Measurements from ENCODE around the gene IL36RN.

Gene IL36RN

GRCh38 chr2:113075600-113075999 is 16.6 kb downstream of the IL36RN start:
- no peaks in the 10 kb centered on the region for H3K27me3 Mint-ChIP-seq

DNA sequence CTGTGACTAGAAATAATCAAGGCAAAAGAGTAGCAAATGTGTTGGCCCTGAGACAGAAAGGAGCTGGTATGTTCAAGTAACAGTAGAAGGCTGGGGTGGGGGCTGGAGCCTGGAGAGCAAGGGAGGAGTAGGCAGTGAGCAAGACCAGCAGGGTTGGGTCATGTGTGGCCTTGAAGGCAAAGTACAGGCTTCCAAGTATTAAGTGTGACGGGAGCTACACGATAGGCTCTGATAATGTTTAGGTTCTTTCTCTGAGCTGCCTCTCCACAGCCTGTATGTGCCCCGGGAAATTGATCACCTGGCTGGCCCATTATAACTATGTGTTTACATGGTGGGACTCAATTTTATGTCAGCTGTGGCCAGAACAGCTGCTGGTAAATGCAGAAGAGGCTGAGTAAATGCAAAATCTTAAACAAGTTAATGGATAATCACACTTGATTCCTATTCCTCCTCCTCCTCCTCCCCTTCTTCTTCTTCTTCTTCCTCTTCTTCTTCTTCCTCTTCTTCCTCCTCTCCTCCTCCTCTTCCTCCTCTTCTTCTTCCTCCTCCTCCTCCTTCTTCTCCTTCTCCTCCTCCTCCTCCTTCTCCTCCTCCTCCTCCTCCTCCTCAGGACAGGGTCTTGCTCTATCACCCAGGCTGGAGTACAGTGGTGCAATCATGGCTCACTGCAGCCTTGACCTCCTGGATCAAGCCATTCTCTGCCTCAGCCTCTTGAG is 18.1 kb downstream of the IL36RN start:
- Mint-ChIP-seq H3K4me1 (ENCODE audit: low read depth) (peaks cover 13% of the 10 kb centered on the region), H3K4me3 (no peak overlapping the region)

More at GRCh38 chr2:113075600-113075999, 16.6 kb downstream of the IL36RN start:
- Mint-ChIP-seq H3K27ac (no peak overlapping the region), H3K9me3 (ENCODE audit: low read depth) (no peaks in the 10 kb centered on the region), H3K4me1 (ENCODE audit: low read depth) (peaks cover 13% of the 10 kb centered on the region), H3K36me3 (no peaks in the 10 kb centered on the region), H3K4me3 (no peak overlapping the region)

DNA sequence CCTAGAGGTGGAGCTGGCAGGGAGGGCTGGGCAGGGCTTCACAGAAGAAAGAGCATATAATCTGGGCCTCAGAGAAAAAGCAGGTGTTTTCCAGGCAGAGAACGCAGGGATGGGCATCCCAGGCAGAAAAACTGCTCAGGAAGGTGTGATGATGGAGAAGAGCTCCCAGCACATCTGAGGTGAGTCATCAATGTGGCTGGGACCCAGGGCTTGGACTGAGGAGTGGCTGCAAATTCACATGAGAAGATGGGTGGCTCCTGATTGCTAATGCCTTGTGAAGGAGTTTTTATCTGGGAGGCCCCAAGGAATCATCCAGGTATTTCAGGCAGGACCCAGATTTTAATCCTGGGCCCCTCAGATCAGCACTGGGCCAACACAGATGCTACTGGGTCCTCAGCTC is 18.9 kb downstream of the IL36RN start:
- no peak overlapping the region for H3K4me3 Mint-ChIP-seq
- no peak overlapping the region for H3K27ac Mint-ChIP-seq
- H3K27me3 Mint-ChIP-seq, result no peaks in the 10 kb centered on the region
- no peaks in the 10 kb centered on the region for H3K9me3 Mint-ChIP-seq (ENCODE audit: low read depth)
- no peaks in the 10 kb centered on the region for H3K36me3 Mint-ChIP-seq
- H3K4me1 Mint-ChIP-seq (ENCODE audit: low read depth), result peaks cover 13% of the 10 kb centered on the region

More for the DNA sequence above, 18.1 kb downstream of the IL36RN start:
- Mint-ChIP-seq H3K36me3 (no peaks in the 10 kb centered on the region), H3K9me3 (ENCODE audit: low read depth) (no peaks in the 10 kb centered on the region), H3K27me3 (no peaks in the 10 kb centered on the region), H3K27ac (no peak overlapping the region)

GRCh38 chr2:113078350-113078839 is 19.4 kb downstream of the IL36RN start:
- Mint-ChIP-seq H3K4me1 (ENCODE audit: low read depth) (peaks cover 17% of the 10 kb centered on the region), H3K4me3 (no peak overlapping the region), H3K9me3 (ENCODE audit: low read depth) (no peaks in the 10 kb centered on the region), H3K27me3 (no peaks in the 10 kb centered on the region), H3K27ac (no peak overlapping the region), H3K36me3 (no peaks in the 10 kb centered on the region)

DNA sequence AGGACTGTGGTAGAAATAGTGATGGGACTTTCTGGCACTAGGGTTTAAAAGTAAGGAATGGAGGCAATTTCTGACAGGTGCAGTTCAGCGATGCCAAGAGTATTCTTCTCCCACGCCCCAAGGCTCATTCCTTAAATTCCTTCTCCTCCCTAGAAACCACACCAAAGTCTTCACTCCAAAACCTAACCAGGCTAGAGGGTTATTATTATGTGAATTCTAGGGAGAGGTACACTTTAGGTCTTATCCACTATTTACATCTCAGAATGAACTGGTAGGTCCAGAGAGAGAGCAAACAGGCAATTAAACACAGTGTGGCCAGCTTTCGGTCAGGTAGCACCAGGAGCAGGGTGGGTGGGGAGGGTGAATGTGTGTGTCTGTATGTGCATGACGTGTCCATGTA is 20.1 kb downstream of the IL36RN start:
- no peak overlapping the region for H3K27ac Mint-ChIP-seq
- no peak overlapping the region for H3K4me3 Mint-ChIP-seq
- no peaks in the 10 kb centered on the region for H3K27me3 Mint-ChIP-seq
- no peaks in the 10 kb centered on the region for H3K9me3 Mint-ChIP-seq (ENCODE audit: low read depth)
- H3K36me3 Mint-ChIP-seq, result no peaks in the 10 kb centered on the region
- H3K4me1 Mint-ChIP-seq (ENCODE audit: low read depth), result peaks cover 15% of the 10 kb centered on the region

DNA sequence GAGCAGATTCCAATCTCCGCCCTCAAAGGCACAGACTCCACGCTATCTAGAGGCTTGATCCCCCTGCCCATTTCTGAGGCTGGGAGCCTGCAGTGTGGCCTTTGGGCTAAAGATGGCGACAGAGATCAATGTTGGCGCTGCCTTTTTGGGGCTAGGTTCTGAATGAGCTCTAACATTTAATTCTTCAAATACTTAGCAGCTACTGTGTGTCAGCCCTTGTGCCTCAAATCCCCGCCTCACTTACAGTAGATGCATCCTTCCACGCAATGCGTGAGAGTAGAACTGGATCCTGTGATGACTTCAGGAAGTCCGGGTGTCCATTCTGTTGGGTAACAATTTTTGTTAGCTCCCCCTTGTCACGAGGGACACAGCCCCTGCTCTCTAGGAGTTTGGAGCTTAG is 21.1 kb downstream of the IL36RN start:
- H3K4me1 Mint-ChIP-seq (ENCODE audit: low read depth), result peaks cover 9% of the 10 kb centered on the region
- no peak overlapping the region for H3K4me3 Mint-ChIP-seq
- no peaks in the 10 kb centered on the region for H3K36me3 Mint-ChIP-seq
- no peaks in the 10 kb centered on the region for H3K9me3 Mint-ChIP-seq (ENCODE audit: low read depth)
- H3K27me3 Mint-ChIP-seq, result no peaks in the 10 kb centered on the region
- H3K27ac Mint-ChIP-seq, result no peak overlapping the region

DNA sequence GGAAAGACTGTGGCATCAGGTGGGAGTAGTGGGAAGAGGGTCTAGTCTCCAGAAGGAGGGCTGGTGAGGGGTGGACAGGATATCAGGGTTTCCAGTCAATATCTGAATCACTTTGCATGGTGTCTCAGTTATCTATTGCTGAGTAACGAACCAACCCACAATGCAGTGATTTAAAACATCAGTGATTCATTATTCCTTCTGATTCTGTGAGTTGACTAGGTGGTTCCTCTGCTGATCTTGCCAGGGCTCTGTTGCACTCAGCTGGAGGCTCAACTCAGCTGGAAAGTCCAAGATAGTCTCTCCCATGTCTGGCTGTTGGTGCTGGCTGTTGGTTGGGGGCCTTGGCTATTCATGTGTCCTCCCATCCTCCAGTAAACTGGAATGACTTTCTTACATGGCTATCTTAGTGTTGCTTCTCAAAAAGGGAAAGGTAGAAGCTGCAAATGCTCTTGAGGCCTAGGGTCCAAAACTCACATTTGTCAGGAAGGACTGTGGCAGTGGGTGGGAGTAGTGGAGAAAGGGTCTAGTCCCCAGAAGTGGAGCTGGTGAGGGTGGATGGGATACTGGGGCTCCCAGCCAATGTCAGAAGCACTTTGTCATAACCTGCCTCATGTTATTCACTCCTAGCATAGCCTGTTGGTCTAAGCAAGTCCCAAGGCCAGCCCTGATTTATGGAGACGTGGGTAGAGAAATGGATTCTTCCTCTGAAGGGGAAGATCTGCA is 22.7 kb downstream of the IL36RN start:
- Mint-ChIP-seq H3K4me1 (ENCODE audit: low read depth) (peaks cover 5% of the 10 kb centered on the region), H3K27me3 (no peaks in the 10 kb centered on the region), H3K4me3 (no peak overlapping the region), H3K9me3 (ENCODE audit: low read depth) (no peaks in the 10 kb centered on the region), H3K27ac (no peak overlapping the region), H3K36me3 (no peaks in the 10 kb centered on the region)

- Mint-ChIP-seq H3K4me3 (no peak overlapping the region), H3K4me1 (ENCODE audit: low read depth) (peaks cover 5% of the 10 kb centered on the region), H3K27ac (no peak overlapping the region), H3K27me3 (no peaks in the 10 kb centered on the region), H3K36me3 (no peaks in the 10 kb centered on the region), H3K9me3 (ENCODE audit: low read depth) (no peaks in the 10 kb centered on the region)
These were observed 24.3 kb downstream of the IL36RN start for GRCh38 chr2:113083296-113083695.

DNA sequence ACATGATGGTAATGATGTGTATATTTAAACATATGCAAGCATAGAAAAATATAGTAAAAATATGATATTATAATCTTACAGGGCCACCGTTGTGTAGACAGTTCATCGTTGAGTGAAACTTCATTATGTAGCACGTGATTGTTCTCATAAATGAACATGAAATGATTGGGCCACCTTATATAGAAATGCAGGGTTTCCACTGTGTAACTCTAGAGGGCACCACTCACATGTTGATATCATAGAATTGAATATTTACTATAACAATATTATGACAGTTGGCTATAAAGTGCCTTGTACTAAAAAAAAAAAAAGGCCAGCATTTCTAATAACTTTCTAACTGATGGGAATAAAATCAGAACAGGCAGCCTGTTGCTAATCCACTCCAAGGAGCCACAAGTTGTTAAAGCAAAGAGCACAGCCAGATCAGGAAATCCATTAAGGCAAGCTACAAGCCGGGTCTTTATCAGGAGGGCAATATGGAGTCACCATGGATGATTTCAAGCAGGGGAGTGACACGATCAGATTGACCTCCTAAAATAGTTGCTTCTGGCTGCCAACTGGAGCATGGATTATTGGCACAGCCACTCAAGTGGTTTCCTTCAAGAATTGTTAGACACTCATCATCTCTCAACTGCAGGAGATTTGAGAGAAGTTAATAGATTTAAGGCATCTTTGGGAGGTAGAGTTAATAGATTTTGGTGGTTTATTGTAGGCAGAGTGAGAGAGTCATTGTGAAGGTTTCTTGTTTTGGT is 25.4 kb downstream of the IL36RN start:
- Mint-ChIP-seq H3K4me3 (no peak overlapping the region), H3K9me3 (ENCODE audit: low read depth) (no peaks in the 10 kb centered on the region), H3K27me3 (no peaks in the 10 kb centered on the region), H3K4me1 (ENCODE audit: low read depth) (peaks cover 5% of the 10 kb centered on the region), H3K36me3 (no peaks in the 10 kb centered on the region), H3K27ac (no peak overlapping the region)

- Mint-ChIP-seq H3K4me3 (no peak overlapping the region), H3K36me3 (no peaks in the 10 kb centered on the region), H3K27ac (no peak overlapping the region), H3K4me1 (ENCODE audit: low read depth) (peaks cover 5% of the 10 kb centered on the region), H3K27me3 (no peaks in the 10 kb centered on the region), H3K9me3 (ENCODE audit: low read depth) (no peaks in the 10 kb centered on the region)
These were observed 26.5 kb downstream of the IL36RN start for GRCh38 chr2:113085542-113085941.

GRCh38 chr2:113088213-113088992 is 29.4 kb downstream of the IL36RN start:
- H3K9me3 Mint-ChIP-seq (ENCODE audit: low read depth), result no peaks in the 10 kb centered on the region
- H3K36me3 Mint-ChIP-seq, result no peaks in the 10 kb centered on the region
- peaks cover under 1% of the 10 kb centered on the region for H3K4me1 Mint-ChIP-seq (ENCODE audit: low read depth)
- no peaks in the 10 kb centered on the region for H3K27me3 Mint-ChIP-seq
- H3K4me3 Mint-ChIP-seq, result no peak overlapping the region
- H3K27ac Mint-ChIP-seq, result no peak overlapping the region

DNA sequence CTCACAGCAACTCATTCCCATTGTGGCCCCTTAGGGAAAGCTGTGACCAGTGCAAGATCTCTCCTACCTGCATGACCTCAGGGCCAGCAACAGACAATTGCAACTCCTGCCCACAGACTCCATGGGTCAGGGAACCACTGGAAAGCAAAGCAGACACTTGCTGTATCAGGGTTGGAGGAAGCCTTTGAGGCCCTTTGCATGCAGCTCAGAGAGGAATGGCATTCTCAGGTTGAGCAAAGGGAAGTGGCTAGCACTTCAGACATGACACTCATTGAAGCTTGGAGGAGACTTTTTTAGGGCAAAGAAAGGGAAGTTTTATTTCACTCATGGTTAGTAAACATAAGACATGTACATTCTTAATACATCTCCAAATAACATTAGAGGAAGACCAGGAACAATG is 30.9 kb downstream of the IL36RN start:
- H3K9me3 Mint-ChIP-seq (ENCODE audit: low read depth), result peaks cover under 1% of the 10 kb centered on the region
- no peak overlapping the region for H3K27ac Mint-ChIP-seq
- H3K4me3 Mint-ChIP-seq, result no peak overlapping the region
- no peaks in the 10 kb centered on the region for H3K27me3 Mint-ChIP-seq
- H3K36me3 Mint-ChIP-seq, result no peaks in the 10 kb centered on the region
- H3K4me1 Mint-ChIP-seq (ENCODE audit: low read depth), result no peaks in the 10 kb centered on the region

DNA sequence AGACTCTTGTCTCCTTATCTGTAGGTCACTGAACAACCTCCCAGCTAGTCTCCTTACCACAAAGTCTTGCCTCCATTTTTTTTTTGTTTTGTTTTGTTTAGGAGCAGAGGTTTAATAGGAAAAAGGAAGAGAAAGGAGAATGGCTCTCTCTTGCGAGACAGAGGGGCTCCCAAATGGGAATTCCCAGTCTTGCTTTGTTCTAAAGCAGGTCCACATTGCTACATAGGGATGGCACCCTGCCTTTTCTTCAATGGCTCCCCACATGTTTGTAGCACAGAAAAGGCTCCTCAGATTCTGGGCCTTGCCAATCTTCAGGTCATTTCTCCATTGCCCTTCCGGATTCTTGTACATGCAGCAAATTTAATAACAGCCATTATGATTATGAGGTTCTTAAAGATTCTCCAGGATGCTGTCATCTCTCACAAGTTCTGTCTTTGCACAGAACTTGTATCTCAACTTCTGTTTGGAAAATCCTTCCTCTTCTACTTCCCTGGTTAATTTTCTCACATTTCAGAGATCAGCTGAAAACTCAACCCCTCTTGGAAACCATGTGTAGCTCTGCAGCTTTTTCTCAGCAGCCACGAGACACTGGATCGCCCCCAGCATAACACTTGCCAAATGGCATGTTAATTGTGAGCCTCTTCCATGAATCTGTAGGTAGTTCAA is 32.4 kb downstream of the IL36RN start:
- H3K4me3 Mint-ChIP-seq, result no peak overlapping the region
- peaks cover 6% of the 10 kb centered on the region for H3K9me3 Mint-ChIP-seq (ENCODE audit: low read depth)
- no peaks in the 10 kb centered on the region for H3K4me1 Mint-ChIP-seq (ENCODE audit: low read depth)
- H3K36me3 Mint-ChIP-seq, result peaks cover 3% of the 10 kb centered on the region
- H3K27me3 Mint-ChIP-seq, result no peaks in the 10 kb centered on the region
- no peak overlapping the region for H3K27ac Mint-ChIP-seq
